Pons (tissue), 1 donor: ENCODE results near the gene RITA1.
A peak's percentile ranks its signal among the peaks of the same experiment; 100 is the strongest.
"Not testable (repeated sequence)": the region's sequence is repeated elsewhere in the genome, so short reads cannot be mapped to it uniquely, and the experiment has no call there.

Source experiments
- DNase-seq: peaks from one replicate; pipeline ENCODE4 v3.0.0-alpha.2; 2016; ENCODE audit warnings: low spot score

RITA1 gene, protein sequence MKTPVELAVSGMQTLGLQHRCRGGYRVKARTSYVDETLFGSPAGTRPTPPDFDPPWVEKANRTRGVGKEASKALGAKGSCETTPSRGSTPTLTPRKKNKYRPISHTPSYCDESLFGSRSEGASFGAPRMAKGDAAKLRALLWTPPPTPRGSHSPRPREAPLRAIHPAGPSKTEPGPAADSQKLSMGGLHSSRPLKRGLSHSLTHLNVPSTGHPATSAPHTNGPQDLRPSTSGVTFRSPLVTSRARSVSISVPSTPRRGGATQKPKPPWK

DNA sequence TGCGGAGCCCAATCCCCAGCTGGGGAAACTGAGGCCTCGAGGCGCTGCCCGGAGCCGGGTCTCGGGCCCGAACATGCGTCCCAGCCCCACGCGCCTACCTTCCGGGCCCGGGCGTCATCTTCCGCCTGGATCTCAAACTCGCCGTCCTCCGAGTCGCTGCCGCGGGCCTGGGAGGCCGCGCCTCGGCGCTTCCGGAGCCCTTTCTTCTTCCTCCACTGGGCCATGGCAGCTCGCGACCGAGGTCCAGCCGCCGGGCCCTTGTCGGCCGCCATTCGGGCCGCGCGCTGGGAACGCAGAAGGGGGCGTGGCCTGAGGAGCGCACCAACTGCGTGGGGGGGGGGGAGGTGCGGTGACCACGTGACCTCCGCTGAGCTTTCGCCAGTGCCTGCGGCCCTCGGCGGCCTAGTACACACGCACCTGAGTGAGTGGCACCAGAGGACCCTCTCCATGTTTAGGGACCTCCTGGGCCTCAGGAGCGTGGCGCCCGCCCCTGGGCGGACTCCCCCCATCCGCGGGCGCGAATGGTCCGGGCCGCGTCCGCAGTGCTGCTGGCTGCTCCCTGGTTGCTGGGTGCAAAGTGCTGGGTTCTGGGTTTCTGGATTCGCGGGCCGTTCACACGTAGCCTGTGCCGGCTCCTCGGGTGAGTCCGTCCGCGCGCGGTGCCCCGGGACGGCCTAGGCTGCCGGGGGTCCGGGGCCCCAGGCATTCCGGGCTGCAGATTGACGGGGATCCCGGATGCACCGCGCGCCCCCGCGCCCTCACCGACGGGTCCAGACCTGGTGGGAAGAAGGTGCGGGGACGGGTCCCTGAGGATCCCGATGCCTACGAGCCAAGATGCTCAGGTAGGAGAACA is at the start of gene RITA1, which contains the start of gene DDX54:
RITA1 (plus strand) TSS at position 542 of the 853 bp plus-strand sequence. CDS start 1,026 bp downstream, outside the sequence.
DDX54 (minus strand) TSS at position 299 of the 853 bp plus-strand sequence; CDS start at position 272, 27 bp downstream.
- peak; percentile 54 for DNase-seq

DNA sequence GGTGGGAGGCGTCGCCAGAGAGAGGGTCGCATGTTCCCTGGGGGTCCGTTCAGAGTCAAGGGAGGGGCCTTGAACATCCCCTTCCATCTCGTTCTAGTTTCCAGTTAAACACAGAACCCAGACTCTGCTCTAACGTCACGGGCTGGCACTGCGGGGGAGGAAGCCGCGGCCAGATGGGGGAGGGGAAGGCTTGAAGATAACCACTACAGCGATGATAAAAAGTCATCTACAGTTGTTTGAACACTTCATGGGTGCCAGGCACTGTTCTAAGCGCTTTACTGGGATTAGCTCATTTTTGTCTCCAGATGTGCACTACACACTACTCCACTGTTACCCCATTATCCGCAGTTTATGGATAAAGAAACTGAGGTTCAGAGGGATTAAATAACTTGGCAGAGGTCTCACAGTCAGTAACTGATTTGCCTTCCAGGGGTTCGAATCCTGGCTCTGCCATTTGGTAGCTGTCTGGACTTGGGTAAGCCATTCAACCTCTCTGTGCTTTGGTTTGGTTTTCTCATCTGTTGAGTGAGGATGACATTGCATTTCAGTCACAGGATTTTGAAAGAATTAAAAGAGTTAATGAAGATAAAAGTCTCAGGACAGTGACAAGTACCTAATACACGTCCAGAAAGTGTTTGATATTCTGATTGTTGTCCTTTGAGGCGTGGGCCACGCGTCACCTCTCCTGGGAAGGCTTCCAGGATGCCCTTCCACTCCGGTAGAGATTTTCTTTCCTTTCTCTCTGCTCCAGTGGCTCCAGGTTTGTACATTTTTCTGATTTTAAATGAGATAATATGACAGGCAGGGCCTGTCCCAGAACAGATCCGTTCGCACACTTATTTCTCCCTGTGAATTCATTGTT is 49.2 kb upstream of the RITA1 start:
- peak; percentile 73 for DNase-seq

DNA sequence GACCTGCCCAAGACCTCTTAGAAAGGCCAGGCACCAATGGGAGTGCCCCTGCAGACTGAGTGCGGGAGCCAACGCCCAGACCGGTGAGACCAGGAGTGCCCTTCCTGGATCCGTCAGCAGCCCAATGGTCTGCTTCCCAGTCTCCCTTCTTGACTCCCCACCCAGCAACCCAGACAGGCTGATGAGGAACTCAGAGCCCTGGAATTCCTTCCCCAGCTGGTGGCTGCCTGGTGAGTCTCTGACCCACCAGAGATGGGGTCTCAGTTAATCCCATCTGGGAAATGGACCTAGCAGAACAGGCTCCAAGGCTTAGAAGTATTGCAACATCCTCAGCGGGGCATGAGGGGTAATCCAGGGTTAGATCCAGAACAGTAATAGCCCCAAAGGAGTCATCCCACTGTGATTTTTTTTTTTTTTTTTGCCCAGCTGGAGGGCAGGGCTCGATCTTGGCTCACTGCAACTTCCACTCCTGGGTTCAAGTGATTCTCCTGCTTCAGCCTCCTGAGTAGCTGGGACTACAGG is 48.5 kb upstream of the RITA1 start:
- DNase-seq: no peak

DNA sequence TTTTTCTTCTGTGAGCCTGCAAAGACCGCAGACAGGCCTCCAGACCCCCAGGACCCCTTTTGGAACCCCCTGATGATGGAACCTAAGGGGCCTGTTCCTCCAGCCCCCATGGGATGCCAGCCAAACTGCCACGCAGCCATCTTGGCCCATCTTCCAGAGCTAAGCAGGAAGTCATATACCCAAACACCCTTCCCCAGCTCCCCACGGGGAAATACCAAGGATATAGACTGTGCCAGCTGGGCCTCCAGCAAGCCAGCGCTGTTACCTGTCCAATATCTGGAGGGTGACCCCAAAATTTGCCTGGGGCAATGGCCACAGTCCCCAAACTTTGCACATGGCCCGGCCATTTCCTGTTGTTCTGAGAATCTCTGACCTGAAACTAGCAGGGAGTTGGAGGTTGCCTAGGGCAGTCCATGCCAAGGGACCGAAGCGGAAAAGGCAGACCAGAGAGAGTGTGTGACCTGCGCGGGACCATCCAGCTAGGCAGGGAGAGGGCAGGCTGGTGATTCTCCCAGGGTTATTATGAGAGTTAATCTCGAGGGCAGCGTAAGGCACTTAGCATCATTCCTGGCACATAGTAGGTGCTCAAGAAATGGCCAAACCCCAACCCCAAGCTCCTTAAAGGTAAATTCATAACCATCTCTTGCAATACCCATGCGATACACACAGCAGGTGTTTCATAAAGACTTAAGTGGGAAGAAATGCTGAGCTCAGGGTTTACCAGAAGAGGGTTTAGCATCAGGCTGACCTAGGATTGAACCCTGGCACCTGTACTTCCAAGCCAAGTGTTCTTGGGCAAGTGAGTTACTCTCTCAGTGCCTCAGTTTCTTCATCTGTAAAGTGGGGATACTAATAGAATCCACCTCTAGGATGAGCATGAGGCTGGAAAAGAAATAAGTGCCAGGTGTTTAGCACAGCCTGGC is 47.4 kb upstream of the RITA1 start:
- no peak for DNase-seq

DNA sequence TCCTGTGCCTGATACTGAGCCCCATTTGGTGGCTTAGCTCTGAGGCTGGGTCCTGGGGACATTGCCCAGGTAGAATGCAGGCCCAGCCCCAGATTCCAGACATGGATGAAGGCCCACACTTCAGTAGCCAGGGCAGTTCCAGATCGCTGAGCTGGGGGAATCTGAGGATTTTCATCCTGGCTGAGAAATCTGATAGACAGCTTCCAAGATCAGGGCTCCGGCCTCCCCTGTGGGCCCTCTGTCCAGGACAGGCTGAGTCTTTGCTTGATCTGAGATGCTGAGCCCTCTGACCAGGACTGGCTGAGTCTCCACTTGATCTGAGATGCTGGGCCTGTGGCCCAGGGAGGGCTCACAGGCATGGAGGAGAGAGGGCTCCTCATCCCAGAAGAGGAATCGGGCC is 46.7 kb upstream of the RITA1 start:
- no peak for DNase-seq

DNA sequence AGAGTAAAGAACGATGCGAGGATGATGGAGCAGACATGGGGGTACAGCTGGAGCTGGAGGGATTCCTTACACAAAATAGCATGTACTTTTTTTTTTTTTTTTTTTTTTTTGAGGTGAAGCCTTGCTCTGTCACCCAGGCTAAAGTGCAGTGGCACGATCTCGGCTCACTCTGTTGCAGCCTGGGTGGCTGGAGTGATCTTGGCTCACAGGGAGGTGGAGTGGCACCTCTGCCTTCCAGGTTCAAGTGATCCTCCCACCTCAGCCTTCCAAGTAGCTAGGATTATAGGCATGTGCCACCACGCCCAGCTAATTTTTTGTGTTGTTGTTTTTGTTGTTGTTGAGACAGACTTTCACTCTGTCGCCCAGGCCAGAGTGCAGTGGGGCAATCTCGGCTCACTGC is 44.8 kb upstream of the RITA1 start:
- no peak for DNase-seq

DNA sequence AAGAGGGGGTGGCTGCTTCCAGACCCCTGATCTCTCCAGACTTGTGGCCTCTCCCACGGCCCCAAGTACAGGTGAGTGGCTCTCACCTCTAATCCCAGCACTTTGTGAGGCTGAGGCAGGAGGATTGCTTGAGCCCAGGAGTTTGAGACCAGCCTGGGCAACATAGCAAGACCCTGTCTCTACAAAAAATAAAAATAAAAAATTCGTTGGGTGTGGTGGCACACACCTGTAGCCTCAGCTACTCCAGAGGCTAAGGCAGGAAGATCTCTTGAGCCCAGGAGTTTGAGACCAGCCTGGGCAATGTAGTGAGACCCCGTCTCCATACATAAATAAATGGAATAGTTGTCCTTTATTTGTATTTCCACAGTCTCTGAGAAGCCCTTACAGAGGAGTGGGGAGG is 43.8 kb upstream of the RITA1 start:
- not testable (repeated sequence) for DNase-seq

DNA sequence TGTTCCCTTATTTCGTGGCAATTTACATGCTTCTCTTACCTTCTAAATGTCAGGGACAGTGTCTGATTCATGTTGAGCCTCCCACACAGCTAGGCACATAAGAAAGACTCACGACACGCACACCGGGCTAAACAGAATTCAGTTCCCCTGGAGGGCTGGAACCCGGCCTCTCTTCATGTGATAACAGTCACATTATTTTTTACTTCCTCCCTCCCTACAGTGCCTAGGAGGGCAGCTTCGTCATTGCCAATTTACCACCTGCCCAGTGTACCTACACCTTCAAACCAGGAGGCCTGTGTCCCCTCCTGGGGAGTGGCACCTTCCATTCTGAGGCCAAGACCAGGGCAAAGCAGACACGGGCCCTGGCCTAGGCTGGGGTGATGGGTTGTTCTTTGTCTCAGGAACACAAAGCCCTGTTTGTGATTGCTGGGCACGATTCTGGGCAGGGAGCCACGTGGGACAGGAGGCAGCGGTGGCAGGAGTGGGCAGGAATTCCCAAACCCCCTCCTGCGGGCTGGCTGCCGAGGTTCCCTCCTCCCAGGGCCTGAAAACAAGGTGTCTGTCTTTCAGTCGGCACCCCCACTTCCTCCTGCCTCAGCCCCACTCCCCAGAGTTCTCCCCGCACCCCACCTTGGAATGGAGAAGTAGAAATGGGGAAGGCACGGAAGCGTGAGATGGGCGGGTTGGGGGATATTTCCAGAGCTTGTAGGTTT is 43.2 kb upstream of the RITA1 start:
- DNase-seq: peak; percentile 96

DNA sequence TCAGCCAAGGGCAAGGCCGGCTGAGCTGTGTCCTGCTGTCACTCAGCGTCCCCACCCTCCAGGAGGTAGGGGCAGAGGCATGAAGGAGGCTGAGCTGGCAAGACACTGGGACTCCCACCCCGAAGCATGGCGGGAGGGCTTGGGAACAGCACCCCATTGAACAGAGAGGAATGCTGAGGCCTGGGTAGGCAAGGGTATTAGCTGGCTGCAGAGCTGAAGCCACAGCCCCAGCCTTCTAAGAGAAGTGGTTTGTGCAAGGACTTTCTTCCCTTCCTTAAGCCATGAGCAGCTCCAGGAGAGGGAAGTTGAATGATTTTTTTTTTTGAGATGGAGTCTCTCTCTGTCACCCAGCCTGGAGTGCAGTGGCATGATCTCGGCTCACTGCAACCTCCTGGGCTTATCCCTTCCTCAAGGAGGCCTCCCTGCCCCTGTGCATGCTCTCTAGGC is 42.6 kb upstream of the RITA1 start:
- peak; percentile 48 for DNase-seq

DNA sequence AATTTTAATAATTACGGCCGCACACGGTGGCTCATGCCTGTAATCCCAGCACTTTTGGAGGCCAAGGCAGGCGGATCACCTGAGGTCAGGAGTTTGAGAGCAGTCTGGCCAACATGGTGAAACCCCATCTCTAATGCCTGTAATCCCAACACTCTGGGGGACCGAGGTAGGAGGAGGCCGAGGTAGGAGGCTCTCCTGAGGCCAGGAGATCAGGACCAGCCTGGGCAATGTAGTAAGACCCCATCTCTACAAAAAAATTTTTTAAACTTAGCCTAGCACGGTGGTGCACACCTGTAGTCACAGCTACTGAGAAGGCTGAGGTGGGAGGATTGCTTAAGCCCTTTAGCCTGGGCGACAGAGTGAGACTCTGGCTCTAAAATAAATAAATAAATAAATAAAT is 41.6 kb upstream of the RITA1 start:
- DNase-seq: no peak

DNA sequence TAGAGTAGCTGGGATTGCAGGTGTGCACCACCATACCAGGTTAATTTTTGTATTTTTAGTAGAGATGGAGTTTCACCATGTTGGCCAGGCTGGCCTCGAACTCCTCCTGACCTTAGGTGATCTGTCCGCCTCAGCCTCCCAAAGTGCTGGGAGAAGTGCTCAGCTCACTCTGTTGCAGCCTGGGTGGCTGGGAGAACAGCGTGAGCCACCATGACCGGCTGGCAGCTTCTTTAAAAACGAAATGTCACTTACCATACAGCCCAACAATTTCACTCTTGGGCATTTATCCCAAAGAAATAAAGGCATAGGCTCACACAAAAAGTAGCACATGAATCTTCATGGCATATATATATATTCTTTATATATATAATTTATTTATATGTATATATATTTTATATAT is 40.7 kb upstream of the RITA1 start:
- DNase-seq: no peak

DNA sequence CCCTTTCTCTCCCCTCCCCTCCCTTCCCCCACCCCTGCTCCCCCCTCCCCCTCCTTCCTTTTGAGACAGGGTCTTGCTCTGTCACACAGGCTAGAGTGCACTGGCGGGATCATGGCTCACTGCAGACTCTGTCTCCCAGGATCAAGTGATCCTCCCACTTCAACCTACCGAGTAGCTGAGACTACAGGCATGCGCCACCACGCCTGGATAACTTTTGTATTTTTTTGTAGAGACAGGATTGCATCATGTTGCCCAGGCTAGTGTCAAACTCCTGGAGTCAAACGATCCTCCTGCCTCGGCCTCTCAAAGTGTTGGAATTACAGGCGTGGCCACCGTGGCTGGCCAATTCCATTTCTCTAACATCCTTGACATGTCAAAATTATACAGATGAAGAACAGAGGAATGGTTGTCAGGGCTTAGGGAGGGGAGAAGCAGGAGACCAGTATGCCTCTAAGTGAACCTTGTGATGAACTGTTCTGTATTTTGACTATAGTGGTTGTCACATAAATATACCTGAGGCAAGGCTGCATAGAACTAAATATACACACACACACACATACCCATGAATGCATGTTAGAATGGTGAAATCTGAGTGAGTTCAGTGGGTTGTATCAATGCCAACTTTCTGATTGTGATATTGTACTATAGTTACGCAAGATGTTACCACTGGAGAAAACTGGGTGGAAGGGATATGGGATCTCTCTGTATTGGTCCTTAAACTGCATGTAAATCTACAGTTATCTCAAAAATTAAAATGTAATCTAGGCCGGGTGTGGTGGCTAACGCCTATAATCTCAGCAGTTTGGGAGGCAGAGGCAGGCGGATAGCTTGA is 39.6 kb upstream of the RITA1 start:
- no peak for DNase-seq

DNA sequence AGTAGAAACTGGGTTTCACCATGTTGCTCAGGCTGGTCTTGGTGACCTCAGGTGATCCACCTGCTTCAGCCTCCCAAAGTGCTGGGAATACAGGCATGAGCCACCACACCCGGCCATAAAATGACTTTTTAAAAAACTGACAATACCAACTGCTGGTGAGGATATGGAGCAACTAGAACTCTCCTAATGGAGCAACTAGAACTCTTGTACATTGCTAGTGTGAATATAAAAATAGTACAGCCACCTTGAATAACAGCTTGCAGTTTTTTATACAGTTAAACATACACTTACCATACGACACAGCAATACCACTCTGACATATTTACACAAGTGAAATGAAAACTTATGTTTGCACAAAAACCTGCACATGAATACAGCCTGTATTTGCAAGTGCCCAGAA is 38.5 kb upstream of the RITA1 start:
- no peak for DNase-seq

DNA sequence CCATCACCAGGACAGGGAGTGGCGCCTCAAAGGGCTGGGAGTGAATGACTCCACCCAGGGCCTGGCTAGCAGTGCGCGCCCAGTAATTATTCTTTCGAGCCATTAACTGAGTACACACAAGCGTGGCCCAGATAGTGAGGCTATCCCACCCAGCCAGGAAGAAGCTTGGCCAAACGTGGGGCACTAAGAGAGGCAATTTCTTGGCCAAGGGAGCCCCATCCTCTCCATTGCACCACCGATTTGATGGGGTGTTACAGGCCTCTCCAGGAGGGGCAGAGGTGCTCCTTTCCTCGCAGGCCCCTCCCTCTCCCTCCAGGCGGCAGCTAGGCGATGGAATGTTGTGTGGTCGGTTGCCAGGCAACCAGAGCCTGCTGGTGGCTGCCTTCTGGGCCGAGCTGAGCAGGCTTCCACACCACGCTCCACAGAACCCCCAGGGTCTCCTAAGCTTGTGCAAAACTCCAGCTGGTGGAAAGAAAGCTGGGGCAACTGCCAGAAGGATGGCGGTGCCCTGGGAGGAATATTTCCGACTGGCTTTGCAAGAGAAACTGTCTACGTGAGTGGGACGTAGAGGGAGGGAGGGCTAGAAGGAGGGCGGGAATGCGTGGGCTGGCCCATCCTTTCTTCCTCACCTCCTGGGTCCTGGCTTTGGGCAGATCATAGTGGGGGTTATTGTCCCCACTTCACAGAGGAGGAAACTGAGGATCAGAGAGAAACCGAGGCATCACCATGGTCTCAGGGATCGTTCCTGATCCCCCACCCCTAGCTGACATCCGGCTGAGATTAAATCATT is 36.0 kb upstream of the RITA1 start, which contains the start of gene CFAP73:
CFAP73 (plus strand) TSS at position 364 of the 790 bp plus-strand sequence; CDS start at position 498, 134 bp downstream.
- peak; percentile 36 for DNase-seq

DNA sequence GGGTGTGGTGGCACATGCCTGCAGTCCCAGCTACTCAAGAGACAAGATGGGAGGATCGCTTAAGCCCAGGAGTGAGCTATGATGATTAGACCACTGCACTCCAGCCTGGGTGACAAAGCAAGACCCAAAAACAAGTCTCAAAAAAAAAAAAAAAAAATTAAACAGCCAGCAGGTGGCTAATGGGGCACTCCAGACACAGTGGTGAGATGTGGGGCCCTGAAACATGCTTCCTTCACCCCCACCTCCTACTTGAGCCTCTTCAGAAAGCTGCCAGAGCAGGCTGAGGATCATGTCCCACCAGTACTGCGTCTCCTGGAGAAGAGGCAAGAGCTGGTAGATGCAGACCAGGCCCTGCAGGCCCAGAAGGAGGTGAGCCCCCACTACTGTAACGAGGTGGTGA is 33.9 kb upstream of the RITA1 start:
- no peak for DNase-seq

DNA sequence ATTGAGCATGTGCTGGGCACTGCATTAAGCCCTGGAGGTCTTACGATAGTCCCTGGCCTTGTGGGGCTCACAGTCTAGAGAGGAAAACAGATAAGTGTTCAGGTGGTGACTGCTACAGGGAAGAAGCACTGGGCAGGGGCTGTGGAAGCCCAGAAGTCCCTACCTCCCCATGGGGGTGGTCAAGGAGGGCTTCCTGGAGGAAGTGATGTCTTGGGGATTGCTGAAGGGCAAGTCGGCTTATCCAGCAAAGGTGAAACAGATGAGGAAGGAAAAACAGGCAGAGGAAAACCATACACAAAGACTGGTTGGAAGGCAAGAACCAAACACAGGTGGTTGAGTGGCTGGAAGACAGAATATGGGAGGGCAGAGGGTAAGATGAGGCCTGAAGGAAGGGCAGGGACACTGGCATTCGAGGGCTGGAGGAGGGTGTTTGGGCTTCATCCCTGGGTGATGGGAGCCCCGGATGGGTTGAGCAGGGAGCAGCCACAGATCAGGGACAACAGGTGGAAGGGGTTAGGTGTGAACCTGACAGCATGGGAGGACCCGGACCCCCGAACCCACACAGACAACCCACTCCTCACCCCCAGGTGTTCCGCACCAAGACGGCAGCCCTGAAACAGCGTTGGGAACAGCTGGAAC is 33.2 kb upstream of the RITA1 start:
- no peak for DNase-seq
